ENCODE measurements around the gene PCNX2.

DNA sequence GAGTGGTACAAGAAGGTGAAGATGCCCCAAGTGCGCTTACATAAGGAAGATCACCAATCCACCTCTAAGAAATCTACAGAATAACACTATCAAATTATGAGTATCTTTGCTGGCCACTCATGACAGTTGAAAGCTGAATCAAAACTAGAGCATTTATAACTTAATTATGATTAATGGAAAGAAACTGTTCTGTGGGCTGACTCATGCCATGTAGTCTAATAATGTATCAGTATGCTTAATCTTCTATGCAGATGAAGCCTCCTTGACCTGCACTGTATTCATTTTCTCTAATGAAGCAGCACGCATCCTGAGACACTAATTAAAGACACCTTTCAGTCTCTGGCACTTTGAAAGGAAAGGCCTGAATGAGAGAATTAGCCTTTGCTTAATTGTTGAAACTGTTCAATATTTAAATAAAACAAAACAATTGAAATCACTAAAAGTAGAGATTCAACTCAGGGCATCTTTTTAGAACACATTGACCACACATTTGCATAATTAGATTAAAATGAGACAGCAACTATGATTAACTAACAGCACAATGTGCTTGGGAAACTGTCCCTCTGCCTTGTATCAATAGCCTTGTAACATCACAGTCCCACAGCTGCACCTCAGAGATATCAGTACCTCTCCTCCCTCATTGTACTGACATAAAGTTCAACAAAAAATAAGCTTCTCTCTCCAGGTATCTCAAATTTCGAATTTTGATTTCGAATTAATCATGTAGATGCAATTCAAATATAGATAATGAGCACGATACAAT, 239.5 kb downstream of the PCNX2 start:
- no peak for TF ChIP-seq EZH2phosphoT487 (conservative IDR thresholded peaks at IDR 0.05; ENCODE audit: low read length)
- no peak for TF ChIP-seq CTCF (IDR thresholded peaks at IDR 0.05; ENCODE audit: insufficient read depth, low read length, poor library complexity, severe bottlenecking)
